Brain microvascular endothelial cell (primary cell): Measurements from ENCODE around the gene ENOX1.

Experiments used
- DNase-seq: peaks from one replicate; pipeline ENCODE4 v3.0.0-alpha.2; 2020
- H3K27ac ChIP-seq: fragments of 250-450 bp; sonication (Bioruptor Pico); 2 replicates; pipeline ENCODE4 v1.5.1; 2020; ENCODE audit warnings: mild to moderate bottlenecking, moderate library complexity
- H3K27me3 ChIP-seq: fragments of 250-450 bp; sonication (Bioruptor Pico); replicated peaks from 2 replicates; pipeline ENCODE4 v1.5.1; 2020; ENCODE audit warnings: mild to moderate bottlenecking
- H3K36me3 ChIP-seq: fragments of 250-450 bp; sonication (Bioruptor Pico); replicated peaks from 2 replicates; pipeline ENCODE4 v1.5.1; 2020; ENCODE audit warnings: mild to moderate bottlenecking
- H3K4me3 ChIP-seq: 2 replicates; pipeline ENCODE4 v1.5.1; 2011; ENCODE audit warnings: low read depth, mild to moderate bottlenecking, control low read depth, low read length, moderate library complexity
- in situ Hi-C: cut with HindIII; loops from 2 replicates; pipeline ENCODE4 v1.10.0; 2017; ENCODE audit warnings: low sequenced_read_pairs, low pct_ligation_motif_present
- TF ChIP-seq, protein P1 (sequence below): IDR thresholded peaks from 2 replicates; pipeline ENCODE4 v1.5.1; 2011; ENCODE audit warnings: low read depth, mild to moderate bottlenecking, moderate library complexity, low read length, control low read depth, inconsistent platforms; ENCODE audit errors: missing control alignments

Gene ENOX1

GRCh38 chr13:43776006-43776405, 10.8 kb downstream of the ENOX1 start:
- Histone ChIP-seq H3K27ac (no peak overlapping the region), H3K4me3 (no peak overlapping the region), H3K27me3 (no peaks in the 10 kb centered on the region), H3K36me3 (no peaks in the 10 kb centered on the region)
- no peak for DNase-seq
- TF ChIP-seq, protein P1, sequence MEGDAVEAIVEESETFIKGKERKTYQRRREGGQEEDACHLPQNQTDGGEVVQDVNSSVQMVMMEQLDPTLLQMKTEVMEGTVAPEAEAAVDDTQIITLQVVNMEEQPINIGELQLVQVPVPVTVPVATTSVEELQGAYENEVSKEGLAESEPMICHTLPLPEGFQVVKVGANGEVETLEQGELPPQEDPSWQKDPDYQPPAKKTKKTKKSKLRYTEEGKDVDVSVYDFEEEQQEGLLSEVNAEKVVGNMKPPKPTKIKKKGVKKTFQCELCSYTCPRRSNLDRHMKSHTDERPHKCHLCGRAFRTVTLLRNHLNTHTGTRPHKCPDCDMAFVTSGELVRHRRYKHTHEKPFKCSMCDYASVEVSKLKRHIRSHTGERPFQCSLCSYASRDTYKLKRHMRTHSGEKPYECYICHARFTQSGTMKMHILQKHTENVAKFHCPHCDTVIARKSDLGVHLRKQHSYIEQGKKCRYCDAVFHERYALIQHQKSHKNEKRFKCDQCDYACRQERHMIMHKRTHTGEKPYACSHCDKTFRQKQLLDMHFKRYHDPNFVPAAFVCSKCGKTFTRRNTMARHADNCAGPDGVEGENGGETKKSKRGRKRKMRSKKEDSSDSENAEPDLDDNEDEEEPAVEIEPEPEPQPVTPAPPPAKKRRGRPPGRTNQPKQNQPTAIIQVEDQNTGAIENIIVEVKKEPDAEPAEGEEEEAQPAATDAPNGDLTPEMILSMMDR, result no peak
- in situ Hi-C loops, result no loop called here

- TF ChIP-seq, protein P1, result no peak
- Histone ChIP-seq H3K27ac (no peak overlapping the region), H3K4me3 (no peak overlapping the region), H3K36me3 (no peaks in the 10 kb centered on the region), H3K27me3 (no peaks in the 10 kb centered on the region)
- in situ Hi-C loops, result no loop called here
- no peak for DNase-seq
Observed at GRCh38 chr13:43773602-43774001, 13.2 kb downstream of the ENOX1 start.

DNA sequence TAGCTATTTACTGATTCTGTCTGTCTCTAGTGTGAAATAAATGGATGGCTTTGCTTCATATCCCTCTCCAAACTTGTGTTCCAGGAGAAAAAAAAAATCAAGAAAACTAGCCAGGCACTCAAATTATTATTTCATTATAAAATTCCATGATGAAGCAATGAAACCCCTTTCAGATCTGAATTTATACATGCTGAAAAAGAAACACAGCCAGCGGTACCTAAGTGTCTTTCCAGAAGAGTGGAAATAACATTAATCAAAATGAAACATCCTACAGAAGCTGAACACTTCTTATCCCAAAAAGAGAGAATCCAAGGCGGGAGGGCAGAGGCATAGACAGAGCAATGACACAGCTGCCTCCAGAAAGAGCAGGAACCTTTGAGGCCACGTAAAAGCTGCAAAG, 15.9 kb downstream of the ENOX1 start:
- no peaks in the 10 kb centered on the region for H3K27me3 ChIP-seq
- TF ChIP-seq, protein P1, result no peak
- no peak for DNase-seq
- no peaks in the 10 kb centered on the region for H3K36me3 ChIP-seq
- no peak overlapping the region for H3K4me3 ChIP-seq
- H3K27ac ChIP-seq, result no peak overlapping the region
- in situ Hi-C loops, result no loop called here

DNA sequence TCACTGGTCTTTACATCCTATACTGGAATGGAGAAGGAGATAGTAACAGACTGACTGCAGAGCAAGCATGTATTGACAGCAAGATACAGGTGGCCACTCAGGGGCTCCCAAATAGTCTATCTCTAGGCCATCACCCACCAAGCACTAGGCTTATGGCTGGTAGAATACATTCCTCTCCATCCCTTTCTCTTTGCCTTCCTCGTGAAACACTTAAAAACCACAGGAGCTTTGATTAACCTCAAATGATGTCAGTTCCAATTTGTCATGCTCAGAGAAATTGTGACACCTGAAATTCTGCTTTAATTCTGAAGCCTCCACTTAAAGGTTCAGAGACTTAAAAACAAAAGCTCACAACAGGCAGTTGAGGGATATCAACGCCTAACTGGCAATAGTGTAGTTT, 17.2 kb downstream of the ENOX1 start:
- no peaks in the 10 kb centered on the region for H3K36me3 ChIP-seq
- no peaks in the 10 kb centered on the region for H3K27me3 ChIP-seq
- H3K4me3 ChIP-seq, result no peak overlapping the region
- in situ Hi-C loops, result no loop called here
- no peak for DNase-seq
- no peak overlapping the region for H3K27ac ChIP-seq
- TF ChIP-seq, protein P1, result no peak

DNA sequence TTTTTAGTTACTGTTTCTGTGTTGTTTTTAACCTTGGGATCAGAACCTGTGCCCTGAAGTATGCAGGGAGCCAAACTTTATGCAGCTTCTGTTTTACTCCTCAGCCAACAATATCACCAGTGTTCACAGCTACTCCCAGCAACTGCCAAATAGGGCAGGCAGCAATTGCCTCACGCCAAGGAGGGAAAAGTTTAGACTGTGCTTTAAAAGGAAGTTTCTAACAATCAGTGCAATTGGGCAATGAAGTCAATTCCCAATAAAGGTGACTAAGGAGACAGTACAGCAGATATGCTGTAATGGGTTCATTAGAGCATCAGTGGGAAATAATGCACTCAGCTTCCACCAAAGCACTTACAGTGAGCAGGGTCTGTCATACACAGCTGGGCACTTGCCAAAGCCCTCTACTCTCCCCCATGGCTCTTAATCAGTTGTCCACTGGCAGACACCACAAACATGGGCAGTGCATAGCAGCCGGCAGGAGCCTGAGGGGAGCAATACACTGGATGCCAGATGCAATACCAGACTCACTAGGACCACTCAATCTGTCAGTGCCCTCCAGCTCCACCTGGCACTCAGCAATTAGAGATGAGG, 19.3 kb downstream of the ENOX1 start:
- Histone ChIP-seq H3K36me3 (no peaks in the 10 kb centered on the region), H3K27ac (no peak overlapping the region), H3K4me3 (no peak overlapping the region), H3K27me3 (no peaks in the 10 kb centered on the region)
- TF ChIP-seq, protein P1, result no peak
- in situ Hi-C loops, result no loop called here
- no peak for DNase-seq

DNA sequence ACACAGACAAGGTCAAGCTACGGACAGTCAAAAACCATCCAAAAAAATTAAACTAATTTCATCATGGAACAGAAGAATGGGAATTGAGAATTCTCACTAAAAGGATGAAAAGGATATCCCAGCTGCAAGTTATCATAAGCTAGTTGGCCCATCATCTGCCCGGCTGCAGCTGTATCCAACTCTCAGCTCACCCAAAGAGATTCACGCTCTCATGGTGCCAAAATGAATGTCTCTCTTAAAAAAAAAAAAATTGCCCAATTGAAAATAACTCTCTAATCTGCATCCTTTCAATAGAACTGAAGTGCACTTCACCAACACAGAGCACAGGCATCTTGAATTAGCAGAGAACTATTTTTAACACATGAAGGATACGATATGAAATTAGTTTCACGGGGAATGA, 20.0 kb downstream of the ENOX1 start:
- no peak for DNase-seq
- H3K4me3 ChIP-seq, result no peak overlapping the region
- no peak overlapping the region for H3K27ac ChIP-seq
- in situ Hi-C loops, result no loop called here
- H3K36me3 ChIP-seq, result no peaks in the 10 kb centered on the region
- TF ChIP-seq, protein P1, result no peak
- no peaks in the 10 kb centered on the region for H3K27me3 ChIP-seq
